VCaP (cell line): ENCODE data around the gene VPS4A.

ENCODE experiments used
- H3K27ac ChIP-seq: fragments of 450-650 bp; 2 replicates; pipeline ENCODE4 v1.5.1; 2017
- CTCF ChIP-seq: fragments of 450-650 bp; conservative IDR thresholded peaks from 2 replicates; pipeline ENCODE4 v1.5.1; 2017; ENCODE audit warnings: mild to moderate bottlenecking, moderate library complexity

VPS4A gene

GRCh38 chr16:69307856-69308255 lies 3.3 kb upstream of the VPS4A start:
- no peak overlapping the region for H3K27ac ChIP-seq
- TF ChIP-seq CTCF: no peak

- H3K27ac ChIP-seq: no peak overlapping the region
- TF ChIP-seq CTCF: no peak
Measured at GRCh38 chr16:69309316-69309715, 1.8 kb upstream of the VPS4A start.

GRCh38 chr16:69311533-69312387 lies 610 bp downstream of the VPS4A start:
- H3K27ac ChIP-seq: peak overlapping the region; percentile 81
- TF ChIP-seq CTCF: no peak

GRCh38 chr16:69313469-69313868 lies 2.3 kb downstream of the VPS4A start:
- no peak overlapping the region for H3K27ac ChIP-seq
- TF ChIP-seq CTCF: no peak

GRCh38 chr16:69314534-69314933 lies 3.4 kb downstream of the VPS4A start:
- no peak overlapping the region for H3K27ac ChIP-seq

GRCh38 chr16:69315486-69316311 lies 4.5 kb downstream of the VPS4A start:
- H3K27ac ChIP-seq: no peak overlapping the region
- no peak for TF ChIP-seq CTCF

More at GRCh38 chr16:69314534-69314933, 3.4 kb downstream of the VPS4A start:
- TF ChIP-seq CTCF: no peak

GRCh38 chr16:69316595-69317034 lies 5.5 kb downstream of the VPS4A start:
- no peak for TF ChIP-seq CTCF
- no peak overlapping the region for H3K27ac ChIP-seq
